HepG2 (cell line): ENCODE results near the gene STARD13. TPM values are rescaled to one million over a fixed set of nuclear protein-coding genes. Genes with fewer than 3 reads are reported as not detected.

Experiments
- ATF7 ChIP-seq, 2 experiments: fragments of 450-650 bp in 1 of 2; sonication (generic) in 1 of 2; formaldehyde crosslinking in 1 of 2; IDR thresholded peaks; 2 replicates each; pipeline versions ENCODE4 v1.4.0 to v1.6.1; 2016 to 2020; ENCODE audit warnings: antibody characterized with exemption in 1 of 2, mild to moderate bottlenecking in 1 of 2, missing genetic modification reagents in 1 of 2
- CHD2 ChIP-seq: IDR thresholded peaks from 2 replicates; pipeline ENCODE4 v1.6.1; 2011; ENCODE audit warnings: low read depth, low read length, improper control_type of control experiment
- CREBL2 ChIP-seq: sonication (generic); formaldehyde crosslinking; IDR thresholded peaks from 2 replicates; pipeline ENCODE4 v1.8.1; 2023; ENCODE audit warnings: missing genetic modification reagents, mild to moderate bottlenecking, borderline replicate concordance
- HDAC1 ChIP-seq: sonication (generic); formaldehyde crosslinking; IDR thresholded peaks from 2 replicates; pipeline ENCODE4 v1.5.1; 2020; ENCODE audit warnings: mild to moderate bottlenecking, missing genetic modification reagents
- ZBTB46 ChIP-seq: sonication (generic); formaldehyde crosslinking; IDR thresholded peaks from 2 replicates; pipeline ENCODE4 v1.4.0; 2020; ENCODE audit warnings: mild to moderate bottlenecking, missing genetic modification reagents, borderline replicate concordance
- ZNF280D ChIP-seq: sonication (generic); formaldehyde crosslinking; IDR thresholded peaks from 2 replicates; pipeline ENCODE4 v1.5.1; 2020; ENCODE audit warnings: mild to moderate bottlenecking, missing genetic modification reagents
- ZNF724P ChIP-seq: sonication (generic); formaldehyde crosslinking; IDR thresholded peaks from 2 replicates; pipeline ENCODE4 v1.8.0; 2022; ENCODE audit warnings: missing genetic modification reagents, borderline replicate concordance
- polyA plus RNA-seq, 8 experiments: library from polyadenylated mRNA; depleted of rRNA in 3 of 8; stranded (reverse) in 7 of 8; unstranded in 1 of 8; fragments of >200 nt; fragmentation: Illumina TruSeq in 4 of 8; extraction: Trizol in 4 of 8; gene quantifications; 2 replicates each; pipeline versions ENCODE4 v1.2.1 to v1.2.3, GENCODE V29; 2011 to 2016; ENCODE audit warnings: low read depth in 4 of 8, missing spikeins in 1 of 8, mixed read lengths in 1 of 8; ENCODE audit not compliant: insufficient read depth in 1 of 8
- total RNA-seq, 5 experiments: library from RNA; depleted of rRNA; stranded (reverse); fragments of >200 nt; fragmentation: Illumina TruSeq; extraction: Trizol; gene quantifications; 2 replicates each; pipeline ENCODE4 v1.2.3, GENCODE V29; 2016; ENCODE audit warnings: low read depth in 1 of 5
- TF ChIP-seq, protein P1 (sequence below): sonication (generic); formaldehyde crosslinking; IDR thresholded peaks from 2 replicates; pipeline ENCODE4 v1.8.1; 2023; ENCODE audit warnings: mild to moderate bottlenecking, inconsistent platforms, moderate library complexity, missing genetic modification reagents, borderline replicate concordance

STARD13 gene
- total and polyA plus RNA-seq, 2 of the 13 experiments (the other 11 are each of a cell fraction or from before 2014, with no cell fraction given): 12.8 to 14.3 TPM

GRCh38 chr13:33228648-33229445, 56.7 kb downstream of the STARD13 start (continued):
- TF ChIP-seq, protein P1, sequence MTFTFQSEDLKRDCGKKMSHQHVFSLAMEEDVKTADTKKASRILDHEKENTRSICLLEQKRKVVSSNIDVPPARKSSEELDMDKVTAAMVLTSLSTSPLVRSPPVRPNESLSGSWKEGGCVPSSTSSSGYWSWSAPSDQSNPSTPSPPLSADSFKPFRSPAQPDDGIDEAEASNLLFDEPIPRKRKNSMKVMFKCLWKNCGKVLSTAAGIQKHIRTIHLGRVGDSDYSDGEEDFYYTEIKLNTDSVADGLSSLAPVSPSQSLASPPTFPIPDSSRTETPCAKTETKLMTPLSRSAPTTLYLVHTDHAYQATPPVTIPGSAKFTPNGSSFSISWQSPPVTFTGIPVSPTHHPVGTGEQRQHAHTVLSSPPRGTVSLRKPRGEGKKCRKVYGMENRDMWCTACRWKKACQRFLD (CRISPR knock-in tag): peak; percentile 52; the same call in 1 of the 2 replicates
- TF ChIP-seq HDAC1 (peak; percentile 23), CHD2 (no peak), ZBTB46 (CRISPR knock-in tag) (no peak), CREBL2 (CRISPR knock-in tag) (no peak), ZNF724P (CRISPR knock-in tag) (no peak), ZNF280D (no peak), ATF7 (IDR thresholded peaks at IDR 0.05) (no peak), ATF7 (CRISPR knock-in tag; IDR thresholded peaks at IDR 0.05) (no peak)
